Esophagus squamous epithelium (tissue), 5 donors: Measurements from ENCODE around the gene FRMD4A. TPM values are rescaled to one million over a fixed set of nuclear protein-coding genes. Genes with fewer than 3 reads are reported as not detected.

Experiments used
- DNase-seq: peaks from one replicate; lab custom pipeline; 2025; lab: John Stamatoyannopoulos, UW
- H3K27ac ChIP-seq, 4 donors: fragments of 200-600 bp; sonication (generic); one replicate each; pipeline ENCODE4 v1.5.1; 2016 to 2019; ENCODE audit warnings: mild to moderate bottlenecking in 1 of 4
- H3K27me3 ChIP-seq, 4 donors: fragments of 200-600 bp; sonication (generic); 1 replicate in 3 of 4; 2 replicates in 1 of 4; pipeline versions ENCODE4 v1.5.1 to v1.6.0; 2017 to 2021; ENCODE audit warnings: antibody characterized with exemption in 1 of 4
- H3K36me3 ChIP-seq, 3 donors: fragments of 200-600 bp; sonication (generic); one replicate each; pipeline ENCODE4 v1.5.1; 2016 to 2019
- H3K4me1 ChIP-seq, 3 donors: fragments of 200-600 bp; sonication (generic); one replicate each; pipeline ENCODE4 v1.5.1; 2017 to 2019
- H3K4me3 ChIP-seq, 4 donors: fragments of 200-600 bp; sonication (generic); 1 replicate in 3 of 4; 2 replicates in 1 of 4; pipeline ENCODE4 v1.5.1; 2016 to 2019; ENCODE audit warnings: mild to moderate bottlenecking in 2 of 4, moderate library complexity in 1 of 4
- H3K9me3 ChIP-seq, 3 donors: fragments of 200-600 bp; sonication (generic); one replicate each; pipeline ENCODE4 v1.5.1; 2016 to 2019
- CTCF ChIP-seq, 6 experiments: fragments of 450-650 bp in 4 of 6; fragments of 200-600 bp in 2 of 6; sonication (generic) in 2 of 6; IDR thresholded peaks; one replicate each; pipeline ENCODE4 v1.5.1; 2016 to 2019; ENCODE audit warnings: antibody characterized with exemption in 6 of 6, mild to moderate bottlenecking in 4 of 6, moderate library complexity in 4 of 6
- POLR2A ChIP-seq, 4 donors: fragments of 450-650 bp; IDR thresholded peaks; one replicate each; pipeline ENCODE4 v1.6.1; 2017; ENCODE audit warnings: antibody characterized with exemption in 4 of 4, mild to moderate bottlenecking in 4 of 4, moderate library complexity in 3 of 4
- WGBS, 2 donors: methylation state at CpG; one replicate each; pipeline ENCODE4 v1.1.5; 2018; 5-methylcytosine and 5-hydroxymethylcytosine counted together
- intact Hi-C: fragments of 100-400 bp; cut with DNase I; formaldehyde crosslinking; loops from one replicate; pipeline ENCODE4 v1.15.0; 2022
- total RNA-seq, 4 donors: library from RNA; depleted of rRNA; stranded (reverse); fragments of >200 nt; gene quantifications; one replicate each; pipeline ENCODE4 v1.1.0, GENCODE V29; 2016
- donor health status: DM: yes; HTN: yes; CAD: no.

Gene FRMD4A
- total RNA-seq, 4 donors from 2014 or later, result 7.3 to 15.3 (median 8.6) TPM

- Histone ChIP-seq H3K4me1 (peaks cover 0 to 11% (median 4%) of the 10 kb centered on the region in 3 donors), H3K9me3 (no peaks in the 10 kb centered on the region), H3K27ac (no peak overlapping the region), H3K4me3 (no peak overlapping the region), H3K27me3 (no peaks in the 10 kb centered on the region), H3K36me3 (no peaks in the 10 kb centered on the region)
- intact Hi-C loops, result no loop called here
- no peak for DNase-seq
- 79 to 82% methylated on average over 11 of the region's 11 CpGs for WGBS, 2 donors
- TF ChIP-seq CTCF (IDR thresholded peaks at IDR 0.05) (no peak), POLR2A (IDR thresholded peaks at IDR 0.05) (no peak)
Observed at GRCh38 chr10:13750299-13751190, 580.2 kb downstream of the FRMD4A start.

GRCh38 chr10:13745271-13745670 lies 585.5 kb downstream of the FRMD4A start:
- 83 to 86% methylated on average over 7 of the region's 7 CpGs for WGBS, 2 donors
- Histone ChIP-seq H3K27me3 (no peaks in the 10 kb centered on the region), H3K9me3 (no peaks in the 10 kb centered on the region), H3K4me1 (peaks cover 0 to under 1% (median 0%) of the 10 kb centered on the region in 3 donors), H3K27ac (no peak overlapping the region), H3K36me3 (no peaks in the 10 kb centered on the region), H3K4me3 (no peak overlapping the region)
- DNase-seq, result no peak
- intact Hi-C loops, result no loop called here
- TF ChIP-seq POLR2A (IDR thresholded peaks at IDR 0.05) (no peak), CTCF (IDR thresholded peaks at IDR 0.05) (no peak)

- 82 to 91% methylated on average over 7 of the region's 7 CpGs for WGBS, 2 donors
- no peaks in the 10 kb centered on the region for H3K27me3 ChIP-seq
- no peak overlapping the region for H3K27ac ChIP-seq
- no peak overlapping the region for H3K4me3 ChIP-seq
- H3K36me3 ChIP-seq, result no peaks in the 10 kb centered on the region
- H3K4me1 ChIP-seq, result no peaks in the 10 kb centered on the region
- TF ChIP-seq POLR2A (IDR thresholded peaks at IDR 0.05) (no peak), CTCF (IDR thresholded peaks at IDR 0.05) (no peak)
- H3K9me3 ChIP-seq, result no peaks in the 10 kb centered on the region
- no peak for DNase-seq
- intact Hi-C loops, result no loop called here
Observed at GRCh38 chr10:13743963-13744362, 586.8 kb downstream of the FRMD4A start.

- H3K27me3 ChIP-seq, result no peaks in the 10 kb centered on the region
- DNase-seq, result no peak
- no peak overlapping the region for H3K27ac ChIP-seq
- intact Hi-C loops, result no loop called here
- no peak overlapping the region for H3K4me3 ChIP-seq
- no peaks in the 10 kb centered on the region for H3K9me3 ChIP-seq
- 71 to 78% methylated on average over 14 to 15 of the region's 15 CpGs for WGBS, 2 donors
- no peaks in the 10 kb centered on the region for H3K4me1 ChIP-seq
- no peaks in the 10 kb centered on the region for H3K36me3 ChIP-seq
- TF ChIP-seq CTCF (IDR thresholded peaks at IDR 0.05) (no peak), POLR2A (IDR thresholded peaks at IDR 0.05) (no peak)
Observed at GRCh38 chr10:13743101-13743693, 587.5 kb downstream of the FRMD4A start.

- H3K36me3 ChIP-seq, result peaks cover 0 to 7% (median 0%) of the 10 kb centered on the region in 3 donors
- H3K9me3 ChIP-seq, result no peaks in the 10 kb centered on the region
- intact Hi-C loops, result no loop called here
- no peak for DNase-seq
- H3K27ac ChIP-seq, result no peak overlapping the region
- no peaks in the 10 kb centered on the region for H3K4me1 ChIP-seq
- 92 to 96% methylated on average over 5 of the region's 5 CpGs for WGBS, 2 donors
- no peaks in the 10 kb centered on the region for H3K27me3 ChIP-seq
- TF ChIP-seq POLR2A (IDR thresholded peaks at IDR 0.05), result no peak
- TF ChIP-seq CTCF (IDR thresholded peaks at IDR 0.05), result no peak
- H3K4me3 ChIP-seq, result no peak overlapping the region
Observed at GRCh38 chr10:13741438-13741837, 589.3 kb downstream of the FRMD4A start.
